GM10248 (cell line): Measurements from ENCODE around the gene FGF2.
"Not testable (repeated sequence)": the region's sequence is repeated elsewhere in the genome, so short reads cannot be mapped to it uniquely, and the experiment has no call there.

ENCODE experiments used
- CTCF ChIA-PET: fragments of 300-600 bp; sonication (Branson Sonifier 250); formaldehyde crosslinking; extraction: SDS; loops from one replicate; lab custom pipeline; 2021; ENCODE audit warnings: antibody characterized with exemption; lab: Yijun Ruan, JAX
- POLR2A ChIA-PET: fragments of 350-650 bp; sonication (Branson Sonifier 250); formaldehyde crosslinking; extraction: SDS; loops from one replicate; lab custom pipeline; 2020; ENCODE audit warnings: antibody characterized with exemption; lab: Yijun Ruan, JAX
- DNase-seq: peaks from one replicate; pipeline ENCODE4 v3.0.0; 2012; ENCODE audit errors: extremely low spot score
- CTCF ChIP-seq: IDR thresholded peaks from 2 replicates; pipeline ENCODE4 v1.5.1; 2012; ENCODE audit warnings: mild to moderate bottlenecking, low read depth; ENCODE audit errors: extremely low read depth, missing control alignments, control extremely low read depth

The FGF2 gene

DNA sequence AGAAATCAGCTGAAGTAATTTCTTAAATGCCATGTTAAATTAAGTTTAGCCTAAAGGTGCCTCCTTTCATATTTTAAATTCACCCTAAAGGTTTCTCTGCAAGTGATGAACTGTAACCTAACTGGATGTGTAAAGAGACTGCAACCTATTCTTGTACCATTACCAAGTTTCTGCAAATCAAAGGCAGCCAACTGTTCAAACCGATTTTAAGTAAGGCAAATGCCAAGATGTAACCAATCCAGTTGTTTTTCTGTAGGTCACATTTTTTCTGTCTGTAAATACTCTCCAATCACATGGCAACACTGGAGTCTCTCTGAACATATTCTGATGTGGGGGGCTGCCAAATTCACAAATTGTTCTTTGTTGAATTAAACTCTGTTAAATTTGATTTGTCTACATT lies 42.4 kb upstream of the FGF2 start:
- POLR2A ChIA-PET = no interaction called here
- CTCF ChIA-PET = interaction anchor here (1.0 to 2.5 kb wide), 3 partner anchors 18 to 130 kb away, joined by 3 to 6 read pairs (median 3); no protein-coding TSS in a partner anchor
- no peak for TF ChIP-seq CTCF
- no peak for DNase-seq

DNA sequence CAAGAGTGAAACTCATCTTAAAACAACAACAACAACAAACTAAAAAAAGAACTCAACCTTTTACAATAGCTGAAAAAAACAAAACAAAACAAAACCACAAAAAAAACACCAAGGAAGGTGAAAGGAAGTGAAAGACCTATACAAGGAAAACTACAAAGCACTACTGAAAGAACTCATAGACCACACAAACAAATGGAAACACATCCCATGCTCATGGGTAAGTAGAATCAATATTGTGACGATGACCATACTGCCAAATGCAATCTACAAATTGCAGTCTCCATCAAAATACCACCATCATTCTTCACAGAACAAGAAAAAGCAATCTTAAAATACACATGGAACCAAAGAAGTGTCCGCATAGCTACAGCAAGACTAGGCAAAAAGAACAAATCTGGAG lies 41.5 kb upstream of the FGF2 start:
- TF ChIP-seq CTCF = no peak
- POLR2A ChIA-PET = no interaction called here
- DNase-seq = no peak
- CTCF ChIA-PET = no interaction called here

GRCh38 chr4:122786296-122786695 lies 40.3 kb upstream of the FGF2 start:
- CTCF ChIA-PET, DNase-seq, POLR2A ChIA-PET: not testable (repeated sequence)

DNA sequence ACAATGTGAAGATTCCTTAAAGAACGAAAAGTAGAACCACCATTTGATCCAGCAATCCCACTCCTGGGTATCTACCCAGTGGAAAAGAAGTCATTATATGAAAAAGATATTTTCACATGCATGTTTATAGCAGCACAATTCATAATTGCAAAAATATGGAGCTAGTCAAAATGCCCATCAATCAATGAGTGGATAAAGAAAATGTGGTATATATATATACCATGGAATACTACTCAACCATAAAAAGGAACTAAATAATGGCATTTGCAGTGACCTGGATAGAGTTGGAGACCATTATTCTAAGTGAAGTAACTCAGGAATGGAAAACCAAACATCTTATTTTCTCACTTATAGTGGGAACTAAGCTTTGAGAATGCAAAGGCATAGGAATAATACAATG lies 39.7 kb upstream of the FGF2 start:
- CTCF ChIA-PET, DNase-seq, POLR2A ChIA-PET: not testable (repeated sequence)

- CTCF ChIA-PET = no interaction called here
- POLR2A ChIA-PET = no interaction called here
- TF ChIP-seq CTCF = no peak
- DNase-seq = no peak
Observed at GRCh38 chr4:122787940-122788339, 38.7 kb upstream of the FGF2 start.

GRCh38 chr4:122788935-122789334 lies 37.7 kb upstream of the FGF2 start:
- no peak for DNase-seq
- ChIA-PET CTCF (interaction anchor here (0.8 to 1.8 kb wide), 5 partner anchors 10 to 212 kb away, joined by 3 to 8 read pairs (median 4); no protein-coding TSS in a partner anchor), POLR2A (no interaction called here)
- no peak for TF ChIP-seq CTCF

DNA sequence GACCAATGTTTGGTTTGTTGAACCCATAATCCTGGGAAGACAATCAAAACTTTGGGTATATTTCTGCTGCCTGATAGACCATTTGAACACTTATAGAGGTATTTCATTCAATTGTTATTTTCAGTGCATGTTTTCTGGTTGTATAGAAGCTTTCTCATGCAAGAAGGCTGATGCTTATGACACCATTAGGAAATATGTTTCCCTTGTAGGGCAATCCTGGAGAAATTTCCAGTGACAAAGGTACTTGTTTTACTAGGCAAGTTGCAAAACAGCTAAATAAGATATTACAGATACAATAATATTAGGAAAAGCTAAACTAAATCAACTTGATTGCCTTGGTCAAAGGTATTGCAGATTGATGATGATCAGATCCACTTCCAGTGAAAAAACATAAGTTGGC lies 32.8 kb upstream of the FGF2 start:
- POLR2A ChIA-PET = no interaction called here
- CTCF ChIA-PET = interaction anchor here (1.6 kb wide), 1 partner anchor 34 kb away, joined by 3 read pairs; no protein-coding TSS in a partner anchor
- no peak for DNase-seq
- no peak for TF ChIP-seq CTCF
